T-helper 1 cell (primary cell): Measurements from ENCODE around the gene TNFSF18.

Experiments used
- DNase-seq, 5 donors: peaks; one replicate each; pipeline ENCODE4 v3.0.0-alpha.2; 2012 to 2020

Gene TNFSF18

DNA sequence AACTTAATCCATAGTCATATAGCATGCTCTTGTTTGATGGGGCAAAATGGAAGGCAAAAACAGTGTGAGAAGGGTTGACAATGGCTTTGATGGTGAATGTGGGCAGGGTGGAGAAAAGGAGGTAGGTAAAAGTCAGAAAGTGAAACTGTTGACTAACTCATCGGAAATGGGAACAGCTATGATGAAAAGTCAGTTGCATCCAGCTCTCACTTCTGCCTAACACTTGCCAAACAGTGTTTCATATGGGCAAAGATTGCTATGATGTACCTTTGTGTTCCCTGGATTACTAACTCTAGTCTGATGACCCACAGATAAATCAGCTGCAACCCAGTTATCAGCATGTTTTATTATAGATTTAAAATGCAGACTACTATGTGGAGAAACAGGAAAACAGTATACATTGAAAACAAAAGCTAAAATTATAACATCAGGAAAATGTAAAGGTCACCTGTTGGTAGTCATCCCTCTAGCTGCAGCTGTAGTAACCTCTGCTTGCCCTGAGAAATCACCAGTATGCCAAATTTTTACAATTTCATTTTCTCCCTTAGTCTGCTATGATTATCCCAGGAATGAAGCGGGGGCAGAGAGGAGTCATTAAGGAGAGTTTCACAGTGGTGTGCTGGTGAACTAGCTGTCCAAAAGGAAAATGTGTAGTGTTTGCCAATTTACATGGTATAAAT, 11.7 kb downstream of the TNFSF18 start:
- DNase-seq, result peak in 1 of 5 donors; percentile 36

DNA sequence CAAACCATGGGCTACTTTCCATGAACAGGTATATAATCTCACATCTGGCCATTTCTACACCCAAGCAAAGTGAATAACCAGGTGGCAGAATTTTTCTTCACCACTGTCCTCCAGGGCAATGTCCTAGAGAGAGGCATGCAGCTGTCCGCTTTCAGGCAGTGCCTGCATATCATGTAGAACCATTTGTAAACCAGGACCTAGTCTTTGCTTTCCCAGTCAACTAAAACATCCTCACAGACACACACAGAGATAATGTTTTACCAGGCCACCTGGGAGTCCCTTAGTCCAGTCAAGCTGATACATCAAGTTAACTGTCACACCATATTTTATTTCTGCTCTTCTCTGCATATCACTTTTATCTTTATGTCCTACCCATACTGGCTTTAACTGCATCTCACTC, 26.2 kb downstream of the TNFSF18 start:
- DNase-seq, result no peak

DNA sequence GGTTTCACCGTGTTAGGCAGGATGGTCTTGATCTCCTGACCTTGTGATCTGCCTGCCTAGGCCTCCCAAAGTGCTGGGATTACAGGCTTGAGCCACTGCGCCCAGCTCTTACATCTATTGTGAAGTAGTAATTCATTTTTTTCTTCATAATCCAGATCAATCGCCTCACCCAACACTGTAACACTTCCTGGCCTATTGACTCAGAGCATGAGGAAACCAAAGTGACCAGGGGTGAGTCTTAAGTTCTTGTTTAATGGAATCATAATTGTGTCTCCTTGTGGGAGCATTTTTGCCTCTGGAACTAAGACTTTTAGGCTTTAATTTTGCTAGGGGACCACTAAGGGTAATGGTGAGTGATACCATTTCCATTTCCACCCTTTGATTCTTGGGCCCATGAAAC, 27.4 kb downstream of the TNFSF18 start:
- DNase-seq, result no peak

DNA sequence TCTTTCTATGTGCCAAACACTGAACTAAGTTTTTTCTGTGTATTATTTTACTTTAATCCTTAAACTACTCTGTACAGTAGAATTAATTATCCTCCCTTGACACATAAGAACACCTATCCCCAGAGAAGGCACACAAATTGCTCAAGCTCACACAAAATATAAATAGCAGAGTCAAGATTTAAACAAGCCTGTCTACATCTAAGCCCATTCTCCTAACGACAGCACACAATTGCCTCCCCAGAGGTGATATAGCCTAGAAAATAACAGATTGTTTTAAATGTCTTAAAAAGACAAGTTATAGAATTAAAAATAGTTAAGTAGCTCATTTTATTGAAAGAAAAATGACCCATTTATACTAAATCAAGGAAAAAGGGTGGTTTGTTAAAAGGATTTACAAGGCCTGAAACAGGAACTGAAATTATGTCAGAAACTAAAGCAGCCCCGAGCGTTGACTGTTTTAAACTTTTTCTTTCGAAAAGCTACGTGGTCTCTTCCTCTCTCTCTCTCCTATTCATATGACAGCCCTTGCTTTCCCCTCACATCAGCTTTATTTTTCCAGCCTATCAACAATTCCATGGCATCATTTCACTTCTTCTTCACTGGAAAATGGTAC, 30.5 kb downstream of the TNFSF18 start:
- DNase-seq, result no peak

DNA sequence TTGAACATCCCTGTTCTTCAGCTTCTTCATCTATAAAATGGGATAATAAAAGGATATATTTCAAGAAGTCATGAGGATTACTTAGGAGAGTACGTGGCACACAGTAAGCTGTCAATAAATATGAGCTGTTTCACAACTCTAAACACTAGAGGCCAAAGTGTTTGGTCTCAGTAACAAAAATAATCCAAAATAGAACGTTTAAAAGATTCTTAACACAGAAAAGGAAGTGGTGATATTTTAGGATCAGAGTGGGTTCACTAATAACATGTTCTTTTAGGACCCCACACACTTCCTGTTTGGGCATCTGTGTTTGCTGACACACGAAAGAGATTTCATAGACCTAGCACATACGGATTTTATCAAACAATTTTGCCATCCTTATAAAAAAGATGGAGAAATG, 32.9 kb downstream of the TNFSF18 start:
- no peak for DNase-seq

DNA sequence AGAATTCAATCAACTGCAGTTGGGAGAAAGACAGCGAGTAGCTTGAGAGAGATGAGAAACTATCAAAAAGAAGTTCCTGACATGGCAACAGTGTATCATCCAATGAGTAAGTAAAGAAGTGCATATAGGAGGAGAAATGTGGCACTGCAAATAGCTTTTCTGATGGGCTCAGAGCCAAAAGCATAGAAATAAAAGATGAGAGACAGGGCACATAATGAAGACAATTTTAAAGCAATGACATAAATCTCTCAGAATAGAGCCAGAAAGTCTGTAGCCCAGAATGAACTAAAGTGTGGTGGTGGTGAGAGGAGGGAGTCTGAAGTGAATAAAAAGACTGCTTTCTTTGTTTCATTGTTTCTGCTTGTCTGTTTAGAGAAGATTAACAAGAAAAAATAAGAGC, 34.3 kb downstream of the TNFSF18 start:
- no peak for DNase-seq

DNA sequence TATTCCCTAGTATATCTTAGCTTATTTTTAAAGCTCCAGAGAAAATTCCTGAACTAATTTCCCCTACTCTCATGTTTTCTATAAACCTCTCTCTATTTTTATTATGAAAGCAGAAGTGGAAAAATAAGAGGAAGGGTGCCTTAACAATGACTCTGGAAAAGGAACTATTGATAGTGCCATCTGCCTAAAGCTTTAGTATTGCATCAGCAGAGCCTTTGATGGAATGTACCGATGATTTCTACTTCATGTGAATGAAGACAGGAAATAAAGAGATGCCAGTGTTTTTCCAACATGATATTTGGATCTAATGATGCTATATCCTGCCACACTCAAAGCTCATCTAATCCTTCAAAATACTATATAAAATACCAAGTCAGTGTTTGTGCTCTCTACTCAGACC, 35.1 kb downstream of the TNFSF18 start:
- no peak for DNase-seq

DNA sequence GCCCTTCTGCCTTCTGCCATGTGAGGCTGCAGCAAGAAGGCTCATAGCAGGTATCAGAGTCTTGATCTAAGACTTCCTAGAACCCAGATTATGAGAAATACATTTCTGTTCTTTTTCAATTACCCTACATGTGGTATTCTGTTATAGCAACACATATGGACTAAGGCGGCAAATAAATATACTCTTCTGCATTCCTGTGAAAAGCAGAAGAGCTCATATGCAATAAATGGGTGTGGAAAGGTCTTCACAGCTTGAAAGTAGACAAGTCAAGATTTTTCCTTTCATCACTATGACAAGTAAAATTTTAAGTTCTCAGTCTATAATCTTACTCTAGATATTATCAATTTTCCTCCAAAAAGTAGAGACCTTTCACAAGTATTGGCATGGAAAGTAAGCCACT, 36.6 kb downstream of the TNFSF18 start:
- no peak for DNase-seq

DNA sequence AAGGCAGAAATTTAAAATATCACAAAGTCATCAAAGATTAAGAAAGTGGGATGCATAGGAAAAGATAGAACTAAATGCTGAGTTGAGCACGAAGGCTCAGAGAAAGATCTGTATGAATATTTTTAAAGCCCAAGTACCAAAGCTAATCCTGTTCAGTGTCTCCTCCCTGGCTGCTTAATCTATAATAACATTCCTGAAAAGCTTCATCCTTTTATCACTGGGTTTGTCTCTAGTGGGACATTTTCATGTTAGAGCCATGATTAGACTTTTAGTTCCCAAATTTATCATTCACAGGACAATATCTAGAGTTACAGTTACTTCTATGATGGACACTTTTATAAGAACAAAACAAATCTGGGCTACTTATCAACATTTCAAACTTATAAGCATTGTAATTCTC, 38.6 kb downstream of the TNFSF18 start:
- no peak for DNase-seq

DNA sequence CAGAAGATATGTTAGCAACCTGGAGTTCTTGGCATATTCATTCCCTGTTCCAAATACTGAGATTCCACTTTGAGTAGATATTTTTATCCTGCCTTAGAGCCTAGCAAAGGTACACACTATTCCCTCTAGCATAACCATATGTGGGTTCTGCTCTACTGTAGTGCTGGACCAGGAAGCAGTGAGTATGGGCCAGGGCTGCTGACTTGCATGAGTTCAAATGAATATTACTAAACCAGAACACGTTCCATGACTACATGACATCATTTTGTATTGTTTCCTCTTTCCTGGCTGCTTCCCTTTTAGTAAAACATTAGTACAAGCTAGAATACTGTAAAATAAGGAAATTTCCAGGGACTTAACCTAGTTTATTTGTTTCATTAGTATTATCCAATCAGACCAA, 41.1 kb downstream of the TNFSF18 start:
- DNase-seq, result no peak

DNA sequence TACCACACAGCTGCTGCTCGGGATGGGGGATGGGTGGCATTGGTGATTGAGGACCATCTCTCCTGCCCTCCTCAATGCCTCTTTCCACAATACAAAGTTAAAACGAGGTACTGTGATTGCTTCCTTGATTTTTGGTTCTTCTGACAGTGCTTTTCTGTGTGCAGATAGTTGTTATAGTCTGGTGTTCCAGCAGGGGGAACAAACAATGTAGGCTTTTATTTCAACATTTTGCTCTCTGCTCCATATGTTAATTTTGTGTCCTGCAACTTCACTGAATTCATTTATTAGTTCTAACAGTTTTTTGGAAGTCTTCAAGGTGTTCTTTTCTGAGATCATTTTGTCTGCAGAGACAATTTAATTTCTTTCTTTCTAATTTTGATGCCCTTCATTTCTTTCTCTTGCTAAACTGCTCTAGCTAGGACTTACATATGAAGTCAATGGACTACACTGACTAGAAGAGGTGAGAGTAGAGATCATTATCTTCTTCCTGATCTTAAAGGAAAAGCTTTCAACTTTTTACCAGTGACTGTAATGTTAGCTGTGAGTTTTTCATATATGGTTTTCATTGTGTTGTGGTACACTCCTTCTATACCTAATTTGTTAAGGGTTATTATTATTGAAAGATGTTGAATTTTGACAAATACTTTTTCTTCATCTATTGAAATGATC, 45.4 kb downstream of the TNFSF18 start:
- DNase-seq, result no peak

DNA sequence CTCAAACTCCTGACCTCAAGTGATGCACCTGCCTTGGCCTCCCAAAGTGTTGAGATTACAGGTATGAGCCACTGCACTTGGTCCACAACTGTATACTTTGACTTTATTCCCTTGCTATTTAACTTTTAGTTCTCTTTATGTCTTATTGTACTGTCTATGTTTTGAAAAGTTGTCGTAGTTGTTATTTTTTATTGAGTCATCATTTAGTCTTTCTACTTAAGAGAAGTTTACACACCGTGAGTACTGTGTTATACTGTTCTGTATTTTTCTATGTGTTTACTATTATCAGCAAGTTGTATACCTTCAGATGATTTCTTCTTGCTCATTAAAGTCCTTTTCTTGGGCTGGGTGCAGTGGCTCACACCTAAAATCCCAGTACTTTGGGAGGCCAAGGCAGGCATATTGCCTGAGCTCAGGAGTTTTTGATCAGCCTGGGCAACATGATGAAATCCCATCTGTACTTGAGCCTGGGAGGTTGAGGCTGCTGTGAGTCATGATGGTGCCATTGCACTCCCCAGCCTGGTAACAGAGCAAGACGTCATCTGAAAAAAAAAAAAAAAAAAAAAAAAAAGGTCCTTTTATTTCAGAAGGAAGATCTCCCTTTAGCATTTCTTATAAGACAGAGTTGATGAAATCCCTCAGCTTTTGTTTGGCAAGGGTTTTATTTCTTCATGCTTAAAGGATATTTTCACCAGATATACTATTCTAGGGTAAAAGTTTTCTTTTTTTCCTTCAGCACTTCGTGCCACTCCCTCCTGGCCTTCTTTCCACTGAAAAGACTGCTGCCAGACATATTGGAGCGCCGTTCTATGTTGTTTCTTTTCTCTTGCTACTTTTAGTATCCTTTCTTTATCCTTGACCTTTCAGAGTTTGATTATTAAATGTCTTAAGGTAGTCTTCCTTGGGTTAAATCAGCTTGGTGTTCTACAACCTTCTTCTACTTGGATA, 47.6 kb downstream of the TNFSF18 start:
- no peak for DNase-seq

DNA sequence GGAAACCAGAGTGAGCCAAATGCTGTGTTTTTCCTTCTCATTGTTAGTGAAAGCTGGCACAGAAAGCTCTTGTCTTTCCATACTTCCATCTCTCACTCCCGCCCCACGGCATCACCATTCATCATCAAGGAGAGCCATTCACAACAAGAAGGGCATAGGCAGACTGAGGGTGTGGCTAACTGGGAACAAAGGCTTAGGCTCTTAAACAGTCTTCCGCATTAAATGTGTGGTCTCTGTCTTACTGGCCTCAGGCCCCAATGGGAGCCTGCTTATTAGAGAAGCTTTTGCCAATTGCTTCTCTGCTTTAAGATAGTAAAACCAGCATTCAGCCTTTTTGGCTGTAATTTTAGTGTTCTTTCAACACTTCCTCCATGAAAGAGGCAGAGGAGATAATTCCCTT, 51.4 kb downstream of the TNFSF18 start:
- DNase-seq, result no peak

DNA sequence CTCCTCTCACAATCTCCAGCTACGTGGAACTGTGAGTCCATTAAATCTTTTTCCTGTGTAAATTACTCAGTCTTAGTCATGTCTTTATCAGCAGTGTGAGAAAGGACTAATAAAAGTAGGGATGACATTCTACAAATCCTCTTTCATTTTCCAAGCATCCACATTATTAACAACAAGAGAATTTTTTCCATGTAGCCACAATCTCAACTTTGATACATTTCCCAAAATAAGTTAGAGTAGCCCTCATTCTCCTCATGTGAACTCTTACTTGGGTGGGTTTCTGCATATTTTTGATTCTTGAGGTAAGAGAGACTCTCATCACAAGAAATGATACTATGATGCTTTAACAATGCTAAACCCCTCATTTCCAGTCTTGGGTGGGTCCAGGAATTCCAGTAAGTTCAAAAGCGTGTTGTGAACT, 52.8 kb downstream of the TNFSF18 start:
- no peak for DNase-seq

DNA sequence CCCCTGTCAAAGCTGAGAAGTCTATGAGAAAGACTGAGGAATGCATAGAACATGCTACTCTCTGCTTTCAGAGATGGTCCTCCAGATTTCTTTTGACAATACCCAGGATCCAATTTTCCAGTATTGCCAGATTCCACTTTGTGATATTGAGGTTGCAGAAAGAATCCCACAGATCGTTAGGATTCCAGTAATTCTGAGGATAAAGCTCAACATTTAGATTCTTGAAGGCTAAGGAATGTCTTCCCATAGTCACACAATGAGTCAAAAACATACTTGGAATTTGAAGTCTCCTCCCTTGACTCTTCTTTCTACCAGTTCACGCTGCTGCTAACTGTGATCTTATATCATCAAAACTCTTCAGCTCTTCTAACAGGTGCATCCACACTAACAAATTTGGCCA, 57.1 kb downstream of the TNFSF18 start:
- no peak for DNase-seq

DNA sequence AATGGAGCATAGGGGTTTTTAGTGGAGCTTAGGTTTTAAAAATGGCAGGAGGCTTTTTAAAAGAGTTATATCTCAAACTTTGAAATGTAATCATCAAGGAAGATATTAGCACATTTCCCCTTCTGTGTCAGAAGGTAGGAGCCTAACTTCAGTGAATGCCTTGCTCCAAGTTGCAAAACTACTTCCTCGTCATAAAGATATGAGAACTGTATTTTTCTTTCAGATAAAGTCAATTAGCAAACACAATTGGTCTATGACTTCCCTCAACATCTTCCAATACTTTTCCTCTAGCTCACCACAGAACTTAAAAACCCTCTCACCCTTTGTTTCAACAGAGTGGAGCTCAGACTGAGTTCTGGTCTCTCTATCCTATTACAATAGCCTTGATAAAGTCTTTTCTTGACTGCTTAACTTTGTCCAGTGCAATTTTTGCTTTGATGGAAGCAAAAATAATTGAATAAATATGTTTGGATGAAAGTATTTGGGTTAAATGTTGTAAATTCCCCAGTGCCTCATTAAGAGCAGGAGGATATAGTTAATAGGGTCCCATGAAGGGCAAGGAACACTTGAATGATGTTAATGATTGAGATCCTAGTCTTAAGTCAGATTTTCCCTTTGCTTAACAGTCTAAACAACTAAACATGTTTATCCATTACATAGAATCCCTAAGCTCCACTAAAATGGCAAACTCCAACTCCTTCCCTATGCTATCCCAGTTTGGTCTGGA, 58.9 kb downstream of the TNFSF18 start:
- DNase-seq, result no peak

DNA sequence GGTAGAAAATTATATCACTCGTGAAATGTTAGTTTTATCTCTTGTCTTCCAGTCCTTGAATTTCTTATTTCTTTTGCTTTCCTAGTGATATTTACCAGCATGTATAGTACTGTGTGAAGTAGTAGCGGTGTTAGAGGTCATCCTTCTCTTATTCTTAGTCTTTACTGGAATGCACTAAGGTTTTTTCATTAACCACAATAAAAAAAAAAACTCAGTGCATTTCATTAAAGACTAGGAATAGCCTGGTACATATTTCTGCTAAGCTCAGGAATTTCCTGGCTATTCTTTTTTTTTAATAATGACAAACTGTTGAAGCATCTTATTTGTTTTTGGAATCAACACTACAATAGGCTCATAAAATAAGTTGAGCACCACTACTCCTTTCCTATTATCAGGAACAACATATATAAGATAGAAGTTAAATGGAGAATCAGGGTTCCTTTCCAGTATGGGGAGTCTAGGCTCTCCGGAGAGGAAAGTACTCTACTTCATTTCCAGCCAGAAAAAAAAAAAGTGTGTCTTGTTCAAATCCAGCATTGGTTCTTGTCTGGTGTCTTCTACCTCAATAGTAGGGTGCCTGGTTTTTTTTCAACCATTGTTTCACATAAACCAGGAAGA, 60.0 kb downstream of the TNFSF18 start:
- no peak for DNase-seq
